Inflammatory macrophage treated with lipopolysaccharide for 4 hours (primary cell): Measurements from ENCODE around the gene CHD9NB.
"Not testable (repeated sequence)": the region's sequence is repeated elsewhere in the genome, so short reads cannot be mapped to it uniquely, and the experiment has no call there.

Experiments
- DNase-seq: peaks from one replicate; pipeline ENCODE4 v3.0.0-alpha.2; 2020

CHD9NB gene

GRCh38 chr16:53055541-53056391 lies 3.1 kb upstream of the CHD9NB start:
- DNase-seq, result peak; percentile 51

- peak; percentile 83 for DNase-seq
Measured at GRCh38 chr16:53054670-53055485, 2.2 kb upstream of the CHD9NB start, which contains the start of gene CHD9. TSS of gene CHD9 (plus strand) at chr16:53054991. CDS start at chr16:53156090, 101,099 bp downstream.

DNA sequence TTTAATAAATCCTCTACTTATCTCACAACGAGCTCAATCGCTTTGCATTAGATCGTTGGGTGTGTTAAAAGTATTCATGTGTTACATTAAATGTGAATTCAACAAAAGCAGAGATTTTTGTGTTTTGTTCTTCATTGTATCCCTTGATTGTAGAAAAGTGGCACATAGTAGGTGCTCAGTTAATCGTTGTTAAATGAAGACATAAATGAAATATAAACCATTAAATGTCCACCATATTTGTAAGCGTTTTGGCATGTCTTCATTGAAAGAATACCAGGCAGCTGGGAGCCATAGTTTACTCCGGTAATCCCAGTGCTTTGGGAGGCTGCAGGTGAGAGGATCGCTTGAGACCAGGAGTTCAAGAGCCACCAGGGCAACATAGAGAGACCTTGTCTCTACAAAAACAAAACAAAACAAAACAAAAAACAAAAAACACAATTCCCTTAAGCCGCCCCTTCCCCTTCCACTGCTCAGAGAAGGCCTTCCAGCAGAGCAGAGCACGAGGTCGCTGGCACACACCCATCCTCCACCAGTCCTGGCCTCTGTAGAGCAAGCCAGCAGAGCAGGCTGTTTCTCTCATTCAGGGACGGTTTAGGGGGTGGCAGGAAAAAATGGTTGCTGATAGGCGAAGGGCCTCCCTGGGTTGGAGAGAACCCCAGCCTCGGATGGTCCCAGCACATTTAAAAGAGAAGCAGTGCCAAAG lies 1.4 kb upstream of the CHD9NB start:
- no peak for DNase-seq

DNA sequence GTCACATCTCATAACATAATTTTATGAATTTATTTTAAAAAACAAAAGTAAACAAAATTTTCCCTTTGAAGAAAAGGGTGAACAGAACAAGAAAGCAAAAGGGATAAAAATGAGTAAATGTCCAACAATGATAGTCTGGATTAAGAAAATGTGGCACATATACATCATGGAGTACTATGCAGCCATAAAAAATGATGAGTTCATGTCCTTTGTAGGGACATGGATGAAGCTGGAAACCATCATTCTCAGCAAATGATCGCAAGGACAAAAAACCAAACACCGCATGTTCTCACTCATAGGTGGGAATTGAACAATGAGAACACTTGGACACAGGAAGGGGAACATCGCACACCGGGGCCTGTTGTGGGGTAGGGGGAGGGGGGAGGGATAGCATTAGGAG lies 1.4 kb downstream of the CHD9NB start:
- DNase-seq, result not testable (repeated sequence)

DNA sequence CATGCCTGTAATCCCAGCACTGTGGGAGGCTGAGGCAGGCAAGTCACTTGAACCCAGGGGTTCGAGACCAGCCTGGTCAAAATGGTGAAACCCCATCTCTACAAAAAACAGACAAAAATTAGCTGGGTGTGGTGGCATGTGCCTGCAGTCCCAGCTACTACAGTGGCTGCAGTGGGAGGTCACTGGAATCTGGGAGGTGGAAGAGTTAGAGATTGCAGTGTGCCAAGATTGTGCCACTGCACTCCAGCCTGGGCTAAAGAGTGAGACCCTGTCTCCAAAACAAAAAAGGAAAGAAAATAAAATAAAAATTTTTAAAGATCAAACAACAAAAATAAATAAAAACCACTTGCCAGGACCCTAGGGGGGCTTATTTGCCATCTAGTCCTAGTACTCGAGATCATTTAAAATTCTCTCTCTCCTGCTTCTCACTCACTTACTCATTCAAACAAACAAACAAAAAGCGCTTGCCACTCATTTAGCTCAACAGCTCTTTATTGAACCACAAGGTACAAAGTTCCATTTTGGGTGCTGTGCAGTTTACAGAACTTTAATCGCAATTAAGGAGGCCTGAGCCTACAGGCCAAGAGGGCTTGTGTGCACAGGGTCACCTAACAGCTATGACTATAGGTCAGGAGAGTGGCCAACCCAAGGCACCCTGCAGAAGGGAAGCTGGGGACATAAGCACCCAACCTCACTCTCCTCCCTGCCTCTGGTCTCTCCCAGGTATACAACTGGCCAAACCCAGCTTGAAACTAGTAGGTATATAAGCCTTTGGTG lies 4.4 kb downstream of the CHD9NB start:
- DNase-seq, result no peak

- not testable (repeated sequence) for DNase-seq
Measured at GRCh38 chr16:53047515-53047914, 5.2 kb downstream of the CHD9NB start.

DNA sequence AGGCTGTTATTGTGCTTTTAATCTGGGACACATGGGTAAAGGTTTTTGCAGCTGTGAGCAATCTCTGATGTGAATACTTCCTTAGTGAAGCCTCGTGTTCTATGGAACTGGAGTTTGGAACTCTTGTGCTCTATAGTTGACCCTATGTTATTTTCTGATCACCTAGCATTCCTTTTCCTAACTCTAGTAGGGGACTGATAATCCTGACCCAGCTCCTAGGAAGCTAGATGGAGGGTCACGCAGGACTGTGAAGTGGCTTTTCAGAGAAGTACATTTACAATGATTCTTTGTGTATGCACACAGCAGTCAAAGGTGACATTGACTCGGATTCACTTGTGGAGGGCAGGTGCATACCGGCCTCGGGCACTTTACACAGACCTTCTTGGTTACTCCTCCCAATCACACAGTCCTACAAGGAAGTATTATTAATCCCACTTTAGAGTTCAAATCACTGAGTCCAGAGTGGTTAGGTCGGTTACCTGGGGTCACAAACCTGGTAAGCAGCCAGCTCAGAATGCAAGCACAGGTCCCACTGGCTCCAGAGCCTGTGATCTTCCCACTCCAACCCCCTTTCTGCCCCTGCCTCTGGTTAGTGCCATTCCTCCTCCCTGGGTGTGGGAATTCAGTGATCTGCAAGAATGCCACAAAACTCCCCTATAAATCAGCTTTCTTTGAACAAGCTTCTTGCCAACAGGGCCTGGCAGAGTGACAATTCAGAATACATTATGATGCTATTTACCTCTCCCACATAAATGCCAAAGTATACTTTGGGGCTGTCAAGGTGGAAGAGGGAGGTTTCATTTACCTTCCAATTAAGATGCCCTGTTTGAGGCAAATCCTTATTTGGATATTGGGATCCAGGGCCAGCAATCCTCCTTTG lies 7.1 kb downstream of the CHD9NB start:
- no peak for DNase-seq

GRCh38 chr16:53043986-53044601 lies 8.6 kb downstream of the CHD9NB start:
- DNase-seq, result no peak

DNA sequence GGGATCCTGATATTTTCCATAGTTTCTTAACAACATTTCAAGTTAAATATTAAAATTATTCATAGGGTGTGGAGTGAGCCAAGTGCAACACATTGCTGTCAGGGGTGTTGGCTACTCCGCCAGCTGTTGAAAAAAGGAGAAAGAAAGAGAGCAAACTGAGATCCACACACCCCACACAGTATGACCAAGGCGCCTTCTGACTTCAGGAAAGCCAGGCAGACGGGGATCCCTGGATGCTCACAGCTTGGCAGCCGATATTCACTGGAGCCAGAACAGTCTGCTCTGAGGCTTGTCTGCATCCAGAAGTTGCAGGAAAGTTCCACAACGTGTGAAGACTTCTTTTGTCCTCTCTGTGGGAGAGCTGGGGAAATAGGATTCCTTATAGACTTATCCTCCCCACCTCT lies 9.3 kb downstream of the CHD9NB start:
- DNase-seq, result no peak

- DNase-seq, result no peak
Measured at GRCh38 chr16:53042235-53042701, 10.4 kb downstream of the CHD9NB start.

DNA sequence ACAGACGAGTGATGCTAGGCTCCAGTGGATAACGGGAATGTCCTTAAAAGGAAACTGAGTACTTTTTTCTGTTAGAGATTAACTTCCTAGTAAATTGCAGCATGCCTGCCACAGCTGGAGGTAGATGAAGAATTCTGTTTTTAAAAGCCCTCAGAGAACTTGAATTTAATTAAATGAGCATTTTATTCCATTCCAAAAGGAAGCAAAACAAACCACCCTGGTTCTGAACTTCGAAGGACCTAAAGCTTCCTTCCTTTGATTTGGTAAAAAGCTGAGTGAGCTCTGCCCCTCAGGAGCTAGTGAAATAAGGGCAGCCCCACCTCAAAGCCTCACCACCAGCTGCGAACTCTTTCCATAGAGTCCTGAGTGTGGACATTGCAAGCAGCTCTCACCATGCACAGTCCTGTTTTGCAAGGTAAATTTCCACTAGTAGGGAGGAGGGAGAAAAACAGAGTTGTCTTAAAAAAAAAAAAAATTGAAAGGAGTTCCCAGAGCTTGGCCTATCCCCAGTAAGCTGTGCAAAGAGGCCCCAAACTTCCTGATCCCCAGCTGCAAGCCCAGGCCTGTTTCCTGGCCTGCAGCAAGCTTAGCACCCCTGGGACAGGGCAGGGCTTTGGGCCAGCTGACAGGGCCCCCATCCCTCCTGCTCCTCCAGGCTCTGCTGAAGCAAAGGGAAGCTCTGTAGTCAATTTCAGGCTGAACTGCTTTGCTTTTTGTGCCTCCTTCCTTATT lies 11.2 kb downstream of the CHD9NB start:
- DNase-seq, result no peak

DNA sequence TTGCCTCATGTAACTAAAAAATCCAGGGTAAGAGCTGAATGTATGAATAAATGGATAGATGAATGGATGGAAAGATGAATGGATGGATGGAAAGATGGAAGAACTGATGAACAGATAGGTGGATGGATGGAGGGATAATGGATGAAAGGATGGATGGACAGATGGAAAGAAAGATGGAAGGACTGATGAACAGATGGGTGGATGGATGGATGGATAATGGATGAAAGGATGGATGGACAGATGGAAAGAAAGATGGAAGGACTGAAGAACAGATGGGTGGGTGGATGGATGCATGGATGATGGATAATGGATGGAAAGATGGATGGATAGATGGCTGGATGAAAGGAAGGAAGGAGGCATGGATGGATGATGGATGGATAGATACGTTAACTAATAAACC lies 11.9 kb downstream of the CHD9NB start:
- DNase-seq, result no peak

DNA sequence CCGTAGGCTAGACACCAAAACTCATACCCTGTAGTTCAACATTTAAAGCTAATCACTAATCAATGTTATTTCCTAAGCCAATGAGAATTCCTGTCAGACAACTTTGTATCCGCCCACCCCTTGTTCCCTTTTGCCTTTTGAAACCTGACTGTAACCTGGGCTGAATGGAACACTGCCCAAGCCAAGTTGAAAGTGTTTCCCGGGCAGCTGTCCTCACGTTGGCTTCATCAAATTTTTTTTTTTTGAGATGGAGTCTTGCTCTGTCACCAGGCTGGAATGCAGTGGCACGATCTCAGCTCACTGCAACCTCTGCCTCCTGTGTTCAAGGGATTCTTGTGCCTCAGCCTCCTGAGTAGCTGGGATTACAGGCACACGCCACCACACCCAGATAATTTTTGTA lies 16.0 kb downstream of the CHD9NB start:
- DNase-seq, result not testable (repeated sequence)

DNA sequence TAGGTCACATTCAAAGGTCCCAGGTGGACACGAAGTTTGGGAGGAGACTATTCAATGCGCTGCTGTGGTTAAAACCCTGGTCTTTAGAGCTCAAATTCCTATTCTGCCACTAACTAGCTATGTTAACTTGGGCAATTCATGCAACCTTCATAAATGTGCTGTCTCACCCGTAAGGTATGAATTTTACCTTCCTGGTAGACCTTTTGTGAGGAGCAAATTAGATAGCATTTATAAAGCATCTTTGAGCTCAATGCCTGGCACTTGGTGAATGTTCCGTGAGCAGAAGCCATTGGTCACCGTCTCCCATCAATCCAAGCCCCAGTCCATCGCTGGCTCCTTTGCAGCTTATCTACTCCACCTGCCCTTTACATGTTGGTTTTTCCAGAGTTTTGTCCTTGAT lies 16.6 kb downstream of the CHD9NB start:
- DNase-seq, result no peak

DNA sequence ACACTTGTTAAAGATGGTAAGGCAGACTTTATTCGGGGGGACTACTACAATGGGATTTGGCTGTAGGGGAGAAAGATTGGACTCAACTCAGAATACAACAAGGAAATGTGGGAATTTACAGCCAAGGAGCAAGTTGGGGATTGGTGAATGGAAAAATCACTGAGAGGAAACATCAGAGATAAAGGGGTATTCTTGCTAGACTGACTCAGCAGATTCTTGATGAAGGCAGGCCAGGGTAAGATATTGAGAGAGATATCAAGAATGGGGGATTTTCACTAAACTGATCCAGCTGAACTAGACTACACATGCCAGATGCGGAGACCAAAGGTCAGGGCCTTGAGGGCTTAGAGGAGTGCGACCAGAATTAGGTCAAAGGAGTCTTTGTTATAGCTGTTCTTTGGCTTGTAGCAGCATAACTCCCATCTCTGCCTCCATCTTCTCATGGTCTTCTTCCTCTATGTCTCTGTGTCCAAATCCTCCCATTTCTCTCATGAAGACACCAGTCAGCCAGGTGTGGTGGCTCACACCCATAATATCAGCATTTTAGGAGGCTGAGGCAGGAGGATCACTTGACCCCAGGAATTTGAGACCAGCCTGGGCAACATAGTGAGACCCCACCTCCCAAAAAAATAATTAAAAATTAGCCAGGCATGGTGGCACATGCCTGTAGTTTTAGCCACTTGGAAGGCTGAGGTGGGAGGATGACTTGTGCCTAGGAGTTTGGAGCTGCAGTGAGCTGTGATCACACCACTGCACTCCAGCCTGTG lies 17.3 kb downstream of the CHD9NB start:
- no peak for DNase-seq

GRCh38 chr16:53034306-53034705 lies 18.4 kb downstream of the CHD9NB start:
- DNase-seq, result no peak

GRCh38 chr16:53031323-53031942 lies 21.3 kb downstream of the CHD9NB start:
- DNase-seq, result peak; percentile 7

DNA sequence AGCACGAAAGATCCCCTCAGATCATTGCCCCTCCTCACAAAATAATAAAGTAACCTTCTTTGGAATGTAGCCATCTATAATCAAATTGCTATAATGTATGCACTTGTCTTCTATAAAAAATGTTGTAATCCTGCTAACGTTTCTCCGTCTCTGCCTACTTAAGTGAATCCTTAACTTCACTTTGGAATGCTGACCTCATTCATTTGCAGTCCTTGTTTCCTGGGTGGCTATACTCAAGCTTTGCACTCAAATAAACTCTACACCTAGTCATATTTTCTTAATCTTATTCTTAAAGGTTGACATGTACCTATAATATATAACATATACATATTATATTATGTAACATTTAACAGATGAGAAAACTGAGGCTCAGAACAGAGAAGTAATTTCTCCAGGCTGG lies 22.7 kb downstream of the CHD9NB start:
- DNase-seq, result no peak

GRCh38 chr16:53024045-53024444 lies 28.7 kb downstream of the CHD9NB start:
- peak; percentile 65 for DNase-seq
